ENCODE results near the gene ABCB1.

The ABCB1 gene

DNA sequence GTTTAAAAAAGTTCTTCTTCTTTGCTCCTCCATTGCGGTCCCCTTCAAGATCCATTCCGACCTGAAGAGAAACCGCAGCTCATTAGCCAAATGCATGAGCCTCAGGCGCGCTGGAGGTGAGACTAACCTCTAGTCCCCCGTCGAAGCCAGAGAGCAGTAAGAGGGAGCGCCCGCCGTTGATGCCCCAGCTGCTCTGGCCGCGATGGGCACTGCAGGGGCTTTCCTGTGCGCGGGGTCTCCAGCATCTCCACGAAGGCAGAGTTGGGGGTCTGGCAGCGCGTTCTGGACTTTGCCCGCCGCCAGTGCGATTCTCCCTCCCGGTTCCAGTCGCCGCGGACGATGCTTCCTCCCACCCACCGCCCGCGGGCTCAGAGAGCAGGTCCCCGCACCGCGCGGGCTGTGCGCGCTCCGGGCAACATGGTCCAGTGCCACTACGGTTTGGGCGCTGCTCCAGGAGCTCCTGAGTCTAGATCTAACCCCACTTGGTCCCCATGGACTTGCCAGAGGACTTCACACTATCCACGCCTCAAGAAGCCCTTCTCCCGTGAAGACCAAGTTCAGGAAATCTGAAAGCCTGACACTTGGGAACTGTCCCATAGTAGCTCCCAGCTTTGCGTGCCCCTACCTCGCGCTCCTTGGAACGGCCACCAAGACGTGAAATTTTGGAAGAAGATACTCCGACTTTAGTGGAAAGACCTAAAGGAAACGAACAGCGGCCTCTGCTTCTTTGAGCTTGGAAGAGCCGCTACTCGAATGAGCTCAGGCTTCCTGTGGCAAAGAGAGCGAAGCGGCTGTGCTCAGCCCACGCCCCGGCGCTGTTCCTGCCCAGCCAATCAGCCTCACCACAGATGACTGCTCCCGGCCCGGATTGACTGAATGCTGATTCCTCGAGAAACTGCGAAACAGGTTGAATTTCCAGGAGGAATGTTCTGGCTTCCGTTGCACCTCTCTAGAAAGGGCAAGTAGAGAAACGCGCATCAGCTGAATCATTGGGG lies at the start of gene ABCB1:
Gene ABCB1 (minus strand): TSS at position 755 of the 995 bp plus-strand sequence. CDS start 700 bp downstream, at position 55.
- DNase-seq (ENCODE audit: low read depth), result peak; percentile 20

GRCh38 chr7:87648316-87648715 lies 47.6 kb upstream of the ABCB1 start:
- DNase-seq (ENCODE audit: low read depth), result no peak

DNA sequence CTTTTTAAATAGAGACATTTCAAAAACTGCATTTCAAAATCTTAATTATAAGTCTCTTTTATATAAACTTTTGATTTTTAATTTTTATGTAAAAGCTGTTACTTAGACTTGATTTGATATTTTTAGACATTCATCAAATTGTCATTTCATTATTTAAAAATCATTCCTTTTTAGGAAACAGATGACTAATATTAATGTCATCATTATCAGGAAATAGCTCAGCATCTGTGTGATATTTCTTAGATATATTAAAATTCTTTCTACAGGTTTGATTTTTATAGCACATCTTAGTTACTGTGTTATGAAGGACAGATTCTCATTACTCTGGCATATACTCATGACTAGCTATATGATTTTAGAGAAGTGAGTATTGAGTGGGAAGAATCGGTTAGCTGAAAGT lies 44.8 kb upstream of the ABCB1 start:
- DNase-seq (ENCODE audit: low read depth), result no peak

DNA sequence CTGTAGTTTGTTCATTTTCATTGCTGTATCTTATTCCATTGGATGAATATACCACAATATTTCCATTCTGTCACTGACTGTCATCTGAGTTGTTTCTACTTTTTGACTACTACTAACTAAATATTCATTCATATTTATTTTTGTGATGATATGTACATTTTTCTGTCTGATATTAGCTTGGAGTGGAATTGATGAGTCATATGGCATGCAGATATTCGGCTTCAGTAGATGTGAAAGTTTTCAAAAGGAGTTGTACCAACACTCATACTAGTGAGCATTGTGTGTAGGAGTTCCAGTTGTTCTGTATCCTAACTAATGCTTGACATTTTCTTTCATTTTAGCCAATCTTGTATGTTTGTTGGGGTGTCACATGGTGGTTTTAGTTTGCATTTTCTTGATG lies 35.2 kb upstream of the ABCB1 start:
- DNase-seq (ENCODE audit: low read depth), result no peak

- DNase-seq (ENCODE audit: low read depth), result peak; percentile 15
Measured at GRCh38 chr7:87628780-87629569, 28.3 kb upstream of the ABCB1 start.

DNA sequence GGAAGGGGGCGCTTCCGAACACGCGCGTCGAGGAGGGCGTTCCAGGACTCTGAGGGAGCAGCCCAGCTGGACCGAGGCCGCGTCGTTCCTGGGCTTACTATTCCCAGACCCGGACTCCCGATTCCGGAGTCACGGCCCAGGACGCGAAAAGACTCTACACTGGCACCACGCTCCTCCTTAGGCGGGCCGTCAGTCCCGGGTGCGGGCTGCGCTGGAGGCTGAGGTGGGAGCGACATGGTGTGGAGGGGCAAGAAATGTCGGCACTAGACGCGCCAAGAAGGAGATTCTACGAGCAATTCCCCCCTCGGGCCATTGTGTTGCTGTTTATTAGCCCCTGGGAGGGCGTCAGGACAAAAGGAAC lies 26.9 kb upstream of the ABCB1 start:
- no peak for DNase-seq (ENCODE audit: low read depth)

DNA sequence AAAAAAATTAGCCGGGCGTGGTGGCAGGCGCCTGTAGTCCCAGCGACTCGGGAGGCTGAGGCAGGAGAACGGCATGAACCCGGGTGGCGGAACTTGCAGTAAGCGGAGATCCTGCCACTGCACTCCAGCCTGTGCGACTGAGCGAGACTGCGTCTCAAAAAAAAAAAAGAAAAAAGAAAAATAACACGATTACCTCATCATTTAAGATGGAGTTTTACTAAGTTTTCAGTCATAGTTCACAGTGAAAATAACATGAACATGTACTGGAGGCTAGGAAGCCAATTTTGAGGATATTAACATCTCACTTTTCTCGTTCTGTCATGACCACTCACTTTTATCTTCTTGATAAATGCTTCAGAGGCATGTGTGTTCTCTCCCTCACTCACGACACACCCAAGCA lies 24.4 kb upstream of the ABCB1 start:
- DNase-seq (ENCODE audit: low read depth), result no peak

GRCh38 chr7:87624628-87625027 lies 23.9 kb upstream of the ABCB1 start:
- no peak for DNase-seq (ENCODE audit: low read depth)

DNA sequence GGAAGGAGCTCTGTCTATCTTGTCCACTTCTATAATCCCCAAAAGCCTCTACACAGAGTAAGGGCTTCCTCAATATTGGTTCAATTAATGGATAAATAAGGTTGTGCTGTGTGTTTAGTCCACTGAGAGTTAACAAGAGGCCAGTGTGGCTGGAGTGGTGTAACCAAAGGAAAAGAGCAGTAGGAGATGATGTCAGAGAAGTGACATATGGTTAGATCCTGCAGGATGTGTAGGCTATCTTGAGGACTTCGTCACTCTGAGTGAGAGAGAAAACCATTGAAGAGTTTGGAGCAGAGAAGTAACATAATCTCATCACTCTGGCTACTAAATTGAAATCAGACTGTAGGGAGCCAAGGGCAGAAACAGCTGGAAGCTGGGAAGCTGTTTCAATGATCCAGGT lies 14.5 kb upstream of the ABCB1 start:
- no peak for DNase-seq (ENCODE audit: low read depth)

GRCh38 chr7:87609916-87610315 lies 9.2 kb upstream of the ABCB1 start:
- no peak for DNase-seq (ENCODE audit: low read depth)

DNA sequence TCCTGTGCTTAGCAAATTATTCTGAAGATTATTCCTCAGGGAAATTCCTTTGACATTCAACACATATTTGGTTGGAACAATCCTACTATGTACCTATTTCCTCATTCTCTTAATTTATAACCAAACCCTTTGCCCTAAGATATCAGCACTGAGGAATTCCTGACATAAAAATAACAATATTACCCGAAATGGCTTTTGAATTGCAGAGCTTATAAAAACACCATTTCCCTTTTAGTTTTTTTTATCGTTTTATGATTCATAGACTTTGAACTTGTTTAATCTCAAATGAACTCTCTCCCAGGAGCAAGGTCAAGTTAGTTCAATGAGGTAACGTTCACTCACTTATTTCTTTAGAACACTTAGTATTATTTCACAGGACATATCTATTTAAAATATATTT lies 7.7 kb upstream of the ABCB1 start:
- DNase-seq (ENCODE audit: low read depth), result no peak

DNA sequence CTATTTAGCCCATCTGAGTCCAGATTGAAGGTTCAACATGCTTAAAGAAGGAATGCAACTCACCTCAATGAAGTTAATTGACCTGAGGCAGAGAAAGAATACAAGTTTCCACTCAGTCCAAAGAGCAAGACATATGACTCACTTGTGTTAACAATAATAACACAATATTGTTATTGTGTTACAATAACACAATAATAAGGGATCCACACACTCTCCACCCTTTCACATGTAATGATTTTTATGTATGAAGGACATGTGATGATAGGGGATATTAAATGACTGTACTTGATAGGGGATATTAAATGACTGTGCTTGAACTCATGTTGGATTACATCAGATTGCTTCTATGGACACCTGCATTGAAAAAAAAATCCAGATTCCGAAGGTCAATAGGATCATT lies 3.6 kb upstream of the ABCB1 start:
- DNase-seq (ENCODE audit: low read depth), result no peak

GRCh38 chr7:87599336-87599735 lies 1.3 kb downstream of the ABCB1 start:
- peak; percentile 45 for DNase-seq (ENCODE audit: low read depth)

GRCh38 chr7:87598234-87599009 lies 2.3 kb downstream of the ABCB1 start:
- DNase-seq (ENCODE audit: low read depth), result no peak

DNA sequence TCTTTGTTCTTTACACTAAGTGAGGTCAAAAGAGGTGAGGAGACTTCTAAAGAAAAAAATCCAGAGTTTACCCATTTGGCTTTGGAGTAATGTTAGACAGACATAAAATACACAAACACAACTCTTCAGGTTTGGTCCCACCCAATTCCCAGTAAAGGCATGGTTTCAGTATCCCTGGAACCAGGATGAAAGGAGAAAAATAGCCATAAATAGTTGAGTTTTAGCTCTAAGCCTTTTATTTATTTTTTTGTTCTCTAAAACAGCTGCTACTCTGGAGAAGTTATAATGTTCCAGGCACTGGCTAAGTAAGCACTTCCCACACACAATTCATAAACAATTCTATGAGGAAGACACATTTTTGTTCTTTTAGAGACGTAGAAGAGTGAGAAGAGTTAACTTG lies 4.0 kb downstream of the ABCB1 start:
- no peak for DNase-seq (ENCODE audit: low read depth)

GRCh38 chr7:87596136-87596535 lies 4.5 kb downstream of the ABCB1 start:
- no peak for DNase-seq (ENCODE audit: low read depth)

- no peak for DNase-seq (ENCODE audit: low read depth)
Measured at GRCh38 chr7:87592300-87592699, 8.4 kb downstream of the ABCB1 start.

DNA sequence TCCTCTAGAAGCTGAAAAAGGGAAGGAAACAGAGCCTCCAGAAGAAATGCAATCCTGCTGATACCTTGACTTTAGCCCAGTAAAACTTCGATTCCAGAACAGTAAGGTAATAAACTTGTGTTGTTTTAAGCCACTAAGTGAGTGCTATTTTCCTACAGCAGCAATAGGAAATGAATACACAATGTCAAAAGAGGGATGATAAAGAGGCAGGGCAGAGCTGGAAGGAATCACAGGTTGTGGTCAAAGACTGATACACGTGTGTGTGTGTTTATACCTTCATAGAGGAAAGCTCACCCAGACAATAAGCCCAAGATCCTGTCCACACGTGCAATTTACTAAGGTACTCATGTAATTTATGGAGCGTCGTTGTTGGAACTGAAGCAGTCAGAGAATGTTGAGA lies 9.5 kb downstream of the ABCB1 start:
- no peak for DNase-seq (ENCODE audit: low read depth)

DNA sequence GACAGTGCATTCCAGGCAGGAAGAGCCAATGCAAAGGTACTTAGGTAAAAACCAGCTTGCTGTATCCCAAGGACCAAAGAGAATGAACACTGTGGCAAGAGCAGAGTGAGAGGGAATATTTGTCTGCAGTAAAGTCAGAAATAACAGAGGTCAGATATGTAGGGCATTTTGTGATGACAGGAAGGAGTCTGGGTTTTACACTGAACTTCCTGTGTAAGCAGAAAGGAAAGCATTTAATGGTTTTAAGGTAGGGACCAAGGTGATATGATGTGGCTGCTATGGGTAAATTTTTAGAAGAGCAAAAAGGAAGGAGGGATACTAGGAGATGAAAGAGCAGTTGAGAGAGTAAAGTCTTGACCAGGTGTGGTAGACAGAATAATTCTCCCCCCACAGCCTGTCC lies 10.1 kb downstream of the ABCB1 start:
- no peak for DNase-seq (ENCODE audit: low read depth)

DNA sequence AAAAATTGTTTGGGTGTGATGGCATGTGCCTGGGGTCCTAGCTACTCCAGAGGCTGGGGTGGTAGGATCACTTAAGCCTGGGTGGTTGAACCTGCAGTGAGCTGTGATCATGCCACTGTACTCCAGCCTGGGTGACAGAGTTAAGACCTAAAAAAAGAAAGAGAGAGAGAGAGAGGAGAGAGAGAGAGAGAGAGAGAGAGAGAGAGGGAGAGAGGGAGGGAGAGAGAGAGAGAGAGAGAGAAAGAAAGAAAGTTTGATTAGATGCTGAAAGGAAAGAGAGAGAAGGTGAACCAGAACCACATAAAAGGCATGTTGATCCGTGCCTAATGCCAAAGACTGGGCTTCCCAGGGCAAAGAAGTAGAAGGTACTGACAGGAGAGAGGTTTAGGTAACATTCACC lies 11.1 kb downstream of the ABCB1 start:
- DNase-seq (ENCODE audit: low read depth), result no peak

DNA sequence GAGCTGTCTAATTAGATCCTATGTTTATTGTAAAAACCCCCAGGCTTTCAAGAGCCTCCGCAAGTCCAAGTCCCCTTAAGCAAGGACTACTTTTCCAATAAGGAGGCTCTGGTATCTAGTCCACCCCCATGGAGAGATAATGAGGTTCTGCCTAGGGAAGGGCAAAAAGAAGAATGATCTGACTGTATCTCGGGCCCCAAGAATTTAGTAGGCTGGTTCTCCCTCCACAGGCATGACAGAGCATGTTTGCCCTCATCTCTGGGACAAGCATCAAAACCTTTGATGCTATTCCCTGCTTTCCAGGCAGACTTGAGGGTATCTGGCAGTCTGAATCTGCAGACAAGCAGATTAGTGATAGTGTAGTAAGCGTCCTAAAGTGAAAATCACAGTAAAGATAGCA lies 19.0 kb downstream of the ABCB1 start:
- DNase-seq (ENCODE audit: low read depth), result no peak

DNA sequence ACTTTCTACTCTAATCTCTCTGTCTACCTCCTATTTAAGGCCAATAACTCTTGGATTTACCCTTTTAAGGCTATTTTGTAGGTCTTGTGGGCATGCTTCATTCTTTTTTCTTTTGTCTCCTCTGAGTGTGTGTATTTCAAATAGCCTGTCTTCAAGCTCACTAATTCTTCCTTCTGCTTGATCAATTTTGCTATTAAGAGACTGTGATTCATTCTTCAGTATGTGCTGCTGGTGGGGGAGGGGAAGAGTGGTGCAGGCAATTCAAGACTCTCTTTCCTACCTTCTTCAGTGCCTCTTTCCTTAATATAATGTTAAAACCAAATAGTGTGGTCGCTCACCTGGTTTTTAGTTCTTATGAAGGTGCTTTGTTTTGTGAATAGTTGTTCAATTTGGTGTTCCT lies 20.0 kb downstream of the ABCB1 start:
- no peak for DNase-seq (ENCODE audit: low read depth)
